Peyer's patch (tissue), 4 donors: ENCODE results near the gene SLC26A5. TPM values are rescaled to one million over a fixed set of nuclear protein-coding genes. Genes with fewer than 3 reads are reported as not detected.
"Not testable (repeated sequence)": the region's sequence is repeated elsewhere in the genome, so short reads cannot be mapped to it uniquely, and the experiment has no call there.

ENCODE experiments used
- DNase-seq, 3 donors: peaks; one replicate each; pipeline ENCODE4 v3.0.0-alpha.2; 2017 to 2019
- H3K27ac ChIP-seq, 4 donors: fragments of 200-600 bp; sonication (generic); one replicate each; pipeline ENCODE4 v1.5.1; 2016 to 2019
- H3K27me3 ChIP-seq, 2 donors: fragments of 200-600 bp; sonication (generic); one replicate each; pipeline ENCODE4 v1.5.1; 2019
- H3K36me3 ChIP-seq, 3 donors: fragments of 200-600 bp; sonication (generic); one replicate each; pipeline ENCODE4 v1.5.1; 2016 to 2019
- H3K4me1 ChIP-seq, 4 donors: fragments of 200-600 bp; sonication (generic); one replicate each; pipeline ENCODE4 v1.5.1; 2016 to 2019
- H3K4me3 ChIP-seq, 4 donors: fragments of 200-600 bp; sonication (generic); 1 replicate in 3 of 4; 2 replicates in 1 of 4; pipeline ENCODE4 v1.5.1; 2016 to 2019; ENCODE audit warnings: mild to moderate bottlenecking in 1 of 4
- H3K9me3 ChIP-seq, 4 donors: fragments of 200-600 bp; sonication (generic); one replicate each; pipeline ENCODE4 v1.5.1; 2016 to 2019; ENCODE audit warnings: mild to moderate bottlenecking in 1 of 4
- POLR2A ChIP-seq, 2 donors: fragments of 450-650 bp; IDR thresholded peaks; one replicate each; pipeline ENCODE4 v1.5.1; 2017; ENCODE audit warnings: antibody characterized with exemption in 2 of 2, mild to moderate bottlenecking in 2 of 2, moderate library complexity in 2 of 2
- total RNA-seq, 4 donors: library from RNA; depleted of rRNA; stranded (reverse); fragments of >200 nt; gene quantifications; one replicate each; pipeline ENCODE4 v1.1.0, GENCODE V29; 2016
- TF ChIP-seq, protein P1 (sequence below), 6 experiments: fragments of 450-650 bp in 4 of 6; fragments of 200-600 bp in 2 of 6; sonication (generic) in 1 of 6; IDR thresholded peaks; one replicate each; pipeline ENCODE4 v1.5.1; 2017 to 2019; ENCODE audit warnings: antibody characterized with exemption in 6 of 6, mild to moderate bottlenecking in 3 of 6, moderate library complexity in 1 of 6

SLC26A5 gene
- total RNA-seq, 4 donors from 2014 or later, result 0.54 TPM; not detected in 3

GRCh38 chr7:103413407-103413806 lies 32.6 kb downstream of the SLC26A5 start:
- Histone ChIP-seq H3K27ac (no peak overlapping the region), H3K27me3 (no peaks in the 10 kb centered on the region), H3K4me3 (no peak overlapping the region), H3K4me1 (no peaks in the 10 kb centered on the region), H3K9me3 (no peaks in the 10 kb centered on the region), H3K36me3 (no peaks in the 10 kb centered on the region)
- TF ChIP-seq POLR2A (IDR thresholded peaks at IDR 0.05), result no peak
- TF ChIP-seq, protein P1, sequence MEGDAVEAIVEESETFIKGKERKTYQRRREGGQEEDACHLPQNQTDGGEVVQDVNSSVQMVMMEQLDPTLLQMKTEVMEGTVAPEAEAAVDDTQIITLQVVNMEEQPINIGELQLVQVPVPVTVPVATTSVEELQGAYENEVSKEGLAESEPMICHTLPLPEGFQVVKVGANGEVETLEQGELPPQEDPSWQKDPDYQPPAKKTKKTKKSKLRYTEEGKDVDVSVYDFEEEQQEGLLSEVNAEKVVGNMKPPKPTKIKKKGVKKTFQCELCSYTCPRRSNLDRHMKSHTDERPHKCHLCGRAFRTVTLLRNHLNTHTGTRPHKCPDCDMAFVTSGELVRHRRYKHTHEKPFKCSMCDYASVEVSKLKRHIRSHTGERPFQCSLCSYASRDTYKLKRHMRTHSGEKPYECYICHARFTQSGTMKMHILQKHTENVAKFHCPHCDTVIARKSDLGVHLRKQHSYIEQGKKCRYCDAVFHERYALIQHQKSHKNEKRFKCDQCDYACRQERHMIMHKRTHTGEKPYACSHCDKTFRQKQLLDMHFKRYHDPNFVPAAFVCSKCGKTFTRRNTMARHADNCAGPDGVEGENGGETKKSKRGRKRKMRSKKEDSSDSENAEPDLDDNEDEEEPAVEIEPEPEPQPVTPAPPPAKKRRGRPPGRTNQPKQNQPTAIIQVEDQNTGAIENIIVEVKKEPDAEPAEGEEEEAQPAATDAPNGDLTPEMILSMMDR (IDR thresholded peaks at IDR 0.05), result no peak
- no peak for DNase-seq

DNA sequence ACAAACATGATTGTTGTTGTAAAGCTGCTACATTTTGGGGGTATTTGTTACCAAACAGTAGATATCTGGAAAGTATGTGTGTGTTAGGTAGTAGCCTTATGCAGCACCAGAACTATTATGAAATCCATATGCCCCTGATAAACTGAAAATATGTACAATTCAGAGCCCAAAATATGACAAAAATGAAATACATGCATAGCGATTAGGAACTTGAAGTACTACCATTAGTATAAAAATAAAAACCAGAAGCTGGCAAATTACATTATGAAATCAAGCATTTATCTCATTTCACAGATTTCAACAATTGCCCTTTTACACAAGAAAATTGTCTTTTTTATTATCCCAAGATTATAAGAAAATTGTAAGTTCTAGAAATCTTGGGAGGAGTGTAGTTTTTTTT lies 33.9 kb downstream of the SLC26A5 start:
- H3K27me3 ChIP-seq, result no peaks in the 10 kb centered on the region
- TF ChIP-seq POLR2A (IDR thresholded peaks at IDR 0.05), result no peak
- DNase-seq, result no peak
- H3K36me3 ChIP-seq, result no peaks in the 10 kb centered on the region
- H3K4me3 ChIP-seq, result no peak overlapping the region
- H3K4me1 ChIP-seq, result no peaks in the 10 kb centered on the region
- no peaks in the 10 kb centered on the region for H3K9me3 ChIP-seq
- no peak overlapping the region for H3K27ac ChIP-seq

DNA sequence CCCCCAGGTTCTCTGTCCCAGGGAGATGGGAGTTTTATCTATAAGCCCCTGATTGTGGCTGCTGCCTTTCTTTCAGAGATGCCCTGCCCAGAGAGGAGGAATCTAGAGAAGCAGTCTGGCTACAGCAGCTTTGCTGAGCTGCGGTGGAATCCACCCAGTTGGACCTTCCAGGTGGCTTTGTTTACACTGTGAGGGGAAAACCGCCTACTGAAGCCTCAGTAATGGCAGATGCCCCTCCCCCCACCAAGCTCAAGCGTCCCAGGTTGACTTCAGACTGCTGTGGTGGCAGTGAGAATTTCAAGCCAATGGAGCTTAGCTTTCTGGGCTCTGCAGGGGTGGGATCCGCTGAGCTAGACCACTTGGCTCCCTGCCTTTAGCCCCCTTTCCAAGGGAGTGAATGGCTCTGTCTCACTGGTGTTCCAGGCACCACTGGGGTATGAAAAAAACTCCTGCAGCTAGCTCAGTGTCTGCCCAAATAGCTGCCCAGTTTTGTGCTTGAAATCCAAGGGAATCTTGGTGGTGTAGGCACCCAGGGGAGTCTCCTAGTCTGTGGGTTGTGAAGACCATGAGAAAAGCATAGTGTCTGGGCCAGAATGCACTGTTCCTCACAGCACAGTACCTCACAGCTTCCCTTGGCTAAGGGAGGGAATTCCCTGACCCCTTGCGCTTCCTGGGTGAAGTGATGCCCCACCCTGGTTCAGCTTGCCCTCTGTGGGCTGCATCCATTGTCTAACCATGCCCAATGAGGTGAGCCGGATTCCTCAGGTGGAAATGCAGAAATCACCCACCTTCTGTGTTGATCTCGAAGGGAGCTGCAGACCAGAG lies 40.0 kb downstream of the SLC26A5 start:
- H3K4me3 ChIP-seq, H3K27ac ChIP-seq, H3K36me3 ChIP-seq, H3K27me3 ChIP-seq, H3K4me1 ChIP-seq, H3K9me3 ChIP-seq, DNase-seq: not testable (repeated sequence)

- not testable (repeated sequence) for H3K4me3 ChIP-seq, H3K36me3 ChIP-seq, H3K27ac ChIP-seq, H3K4me1 ChIP-seq, H3K27me3 ChIP-seq, H3K9me3 ChIP-seq, DNase-seq
Observed at GRCh38 chr7:103399687-103400086, 46.3 kb downstream of the SLC26A5 start.

DNA sequence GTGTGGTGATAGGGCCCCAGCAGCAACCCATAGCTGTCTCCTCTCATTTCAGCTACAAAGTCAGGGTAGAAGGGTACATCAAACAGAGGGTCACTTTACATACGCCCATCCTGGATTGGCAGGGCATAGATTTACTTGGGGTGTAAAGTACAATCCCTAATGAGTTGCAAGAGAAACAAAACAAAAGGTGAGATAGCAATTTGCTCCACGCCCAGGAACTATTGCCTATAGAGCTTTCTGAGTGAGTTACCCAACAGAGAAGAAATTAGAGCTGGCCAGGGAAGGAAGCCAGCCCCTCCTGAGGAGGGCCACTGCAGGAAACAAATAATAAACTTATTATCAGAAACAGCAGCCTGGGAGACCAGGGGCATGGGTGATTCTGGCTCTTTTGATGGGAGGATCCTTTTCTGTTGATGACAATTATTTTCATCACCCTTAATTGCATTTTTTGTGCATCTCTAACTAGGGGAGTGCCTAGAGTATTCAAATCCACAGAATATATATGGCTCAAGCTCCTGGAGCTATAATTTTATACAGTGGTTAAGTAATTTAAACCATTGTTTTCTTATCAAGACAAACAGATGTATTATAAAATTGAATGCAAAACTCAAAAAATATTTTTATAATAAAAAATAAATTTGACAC lies 47.4 kb downstream of the SLC26A5 start:
- TF ChIP-seq POLR2A (IDR thresholded peaks at IDR 0.05), result no peak
- TF ChIP-seq, protein P1 (IDR thresholded peaks at IDR 0.05), result no peak
- Histone ChIP-seq H3K27ac (no peak overlapping the region), H3K9me3 (no peaks in the 10 kb centered on the region), H3K4me3 (no peak overlapping the region), H3K36me3 (no peaks in the 10 kb centered on the region), H3K4me1 (no peaks in the 10 kb centered on the region), H3K27me3 (no peaks in the 10 kb centered on the region)
- no peak for DNase-seq

- Histone ChIP-seq H3K27ac (no peak overlapping the region), H3K27me3 (no peaks in the 10 kb centered on the region), H3K9me3 (no peaks in the 10 kb centered on the region), H3K4me3 (no peak overlapping the region), H3K36me3 (no peaks in the 10 kb centered on the region), H3K4me1 (no peaks in the 10 kb centered on the region)
- no peak for DNase-seq
- TF ChIP-seq, protein P1 (IDR thresholded peaks at IDR 0.05), result no peak
- TF ChIP-seq POLR2A (IDR thresholded peaks at IDR 0.05), result no peak
Observed at GRCh38 chr7:103396471-103396870, 49.5 kb downstream of the SLC26A5 start.

DNA sequence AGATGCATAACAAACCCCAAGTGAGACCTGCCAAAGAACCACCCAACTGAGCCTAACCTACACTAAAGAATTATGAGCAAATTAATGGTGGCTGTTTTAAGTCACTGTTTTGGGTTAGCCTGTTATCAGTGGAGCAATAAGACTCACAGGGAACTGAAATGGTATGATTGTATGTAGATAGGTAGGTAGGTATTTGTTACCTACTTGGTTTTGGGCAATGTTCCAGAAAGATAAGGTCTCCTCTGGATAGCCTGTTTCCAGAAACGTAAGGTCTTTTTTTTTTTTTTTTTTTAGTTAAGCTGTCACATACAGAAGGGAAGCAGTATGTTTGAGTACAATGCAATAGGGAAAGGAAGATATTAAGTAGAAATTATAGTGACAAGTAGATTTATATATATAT lies 50.9 kb downstream of the SLC26A5 start:
- no peaks in the 10 kb centered on the region for H3K36me3 ChIP-seq
- H3K4me3 ChIP-seq, result no peak overlapping the region
- TF ChIP-seq, protein P1 (IDR thresholded peaks at IDR 0.05), result no peak
- TF ChIP-seq POLR2A (IDR thresholded peaks at IDR 0.05), result no peak
- no peaks in the 10 kb centered on the region for H3K27me3 ChIP-seq
- no peak for DNase-seq
- no peaks in the 10 kb centered on the region for H3K4me1 ChIP-seq
- H3K27ac ChIP-seq, result no peak overlapping the region
- H3K9me3 ChIP-seq, result no peaks in the 10 kb centered on the region
